C4-2B (cell line): ENCODE results near the gene PRDX5.

Source experiments
- CTCF ChIP-seq: fragments of 450-650 bp; conservative IDR thresholded peaks from 2 replicates; pipeline ENCODE4 v1.5.1; 2017; ENCODE audit warnings: mild to moderate bottlenecking
- ZFX ChIP-seq: fragments of 450-650 bp; IDR thresholded peaks from 2 replicates; pipeline ENCODE4 v1.6.1; 2017

DNA sequence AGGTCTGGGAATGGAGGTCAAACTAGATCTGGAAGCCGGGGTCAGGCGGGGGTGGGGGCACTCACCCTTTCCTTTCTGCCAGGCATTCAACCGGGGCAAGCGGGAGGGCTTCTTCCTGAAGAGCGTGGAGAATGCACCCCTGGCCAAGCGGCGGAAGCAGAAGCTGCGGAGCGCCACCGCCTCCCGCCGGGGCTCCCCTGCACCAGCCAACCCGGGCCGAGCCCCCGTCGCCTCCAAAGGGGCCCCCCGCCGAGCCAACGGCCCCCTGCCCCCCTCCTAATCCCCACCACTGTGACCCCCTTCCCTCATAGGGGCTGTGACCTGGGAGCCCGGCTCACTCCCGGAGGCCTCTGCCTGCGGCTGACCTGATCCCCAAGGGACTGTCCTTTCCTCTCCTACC is 53.3 kb downstream of the PRDX5 start:
- TF ChIP-seq CTCF, result no peak
- no peak for TF ChIP-seq ZFX
